KMS-11 (cell line): ENCODE data around the gene EVC2.

ENCODE experiments used
- H2AFZ ChIP-seq: fragments of 200-600 bp; sonication (generic); 2 replicates; pipeline ENCODE4 v1.6.1; 2016; ENCODE audit warnings: antibody characterized with exemption, mixed run types, low read depth
- H3K27ac ChIP-seq: fragments of 200-600 bp; sonication (generic); 2 replicates; pipeline ENCODE4 v1.6.1; 2016; ENCODE audit warnings: mild to moderate bottlenecking, mixed run types
- H3K27me3 ChIP-seq: fragments of 200-600 bp; sonication (generic); 2 replicates; pipeline ENCODE4 v1.6.1; 2017; ENCODE audit warnings: mild to moderate bottlenecking, low read depth, mixed run types, moderate library complexity; ENCODE audit not compliant: insufficient read depth
- H3K36me3 ChIP-seq: fragments of 200-600 bp; sonication (generic); 2 replicates; pipeline ENCODE4 v1.6.1; 2017; ENCODE audit warnings: mild to moderate bottlenecking, mixed run types; ENCODE audit not compliant: insufficient read depth
- H3K4me1 ChIP-seq: fragments of 200-600 bp; sonication (generic); 2 replicates; pipeline ENCODE4 v1.6.1; 2016; ENCODE audit warnings: mild to moderate bottlenecking, low read depth, mixed run types; ENCODE audit not compliant: poor library complexity, severe bottlenecking
- H3K4me2 ChIP-seq: fragments of 200-600 bp; sonication (generic); 2 replicates; pipeline ENCODE4 v1.7.0; 2016; ENCODE audit warnings: mild to moderate bottlenecking, mixed run types
- H3K4me3 ChIP-seq: fragments of 200-600 bp; sonication (generic); IDR thresholded peaks from 2 replicates; pipeline ENCODE4 v1.6.1; 2017; ENCODE audit warnings: low read depth, low read length, mixed read lengths; ENCODE audit not compliant: insufficient read depth
- H3K79me2 ChIP-seq: fragments of 200-600 bp; sonication (generic); 2 replicates; pipeline ENCODE4 v1.6.1; 2016; ENCODE audit warnings: low read depth, mixed run types; ENCODE audit not compliant: insufficient read depth
- H3K9ac ChIP-seq: fragments of 200-600 bp; sonication (generic); 2 replicates; pipeline ENCODE4 v1.6.1; 2016; ENCODE audit warnings: mild to moderate bottlenecking, mixed run types
- H4K20me1 ChIP-seq: fragments of 200-600 bp; sonication (generic); 2 replicates; pipeline ENCODE4 v1.6.1; 2016; ENCODE audit warnings: mild to moderate bottlenecking, mixed run types; ENCODE audit not compliant: insufficient read depth
- CTCF ChIP-seq: fragments of 200-600 bp; sonication (generic); conservative IDR thresholded peaks from 2 replicates; pipeline ENCODE4 v1.6.1; 2017; ENCODE audit warnings: low read depth, mild to moderate bottlenecking, antibody characterized with exemption, low read length, moderate library complexity, mixed read lengths

Gene EVC2

GRCh38 chr4:5647351-5647750 is 61.0 kb downstream of the EVC2 start:
- Histone ChIP-seq H3K36me3 (no peaks in the 10 kb centered on the region), H3K79me2 (no peaks in the 10 kb centered on the region), H3K9ac (no peak overlapping the region), H3K4me3 (no peak overlapping the region), H2AFZ (no peak overlapping the region), H4K20me1 (no peaks in the 10 kb centered on the region), H3K4me2 (no peak overlapping the region), H3K27ac (no peak overlapping the region), H3K4me1 (no peaks in the 10 kb centered on the region), H3K27me3 (no peaks in the 10 kb centered on the region)
- TF ChIP-seq CTCF: no peak

GRCh38 chr4:5640096-5640495 is 68.3 kb downstream of the EVC2 start:
- Histone ChIP-seq H3K79me2 (no peaks in the 10 kb centered on the region), H3K27me3 (no peaks in the 10 kb centered on the region), H2AFZ (no peak overlapping the region), H3K4me3 (no peak overlapping the region), H3K9ac (no peak overlapping the region), H3K36me3 (no peaks in the 10 kb centered on the region), H3K4me2 (no peak overlapping the region), H3K4me1 (no peaks in the 10 kb centered on the region), H4K20me1 (no peaks in the 10 kb centered on the region), H3K27ac (no peak overlapping the region)
- TF ChIP-seq CTCF: no peak

GRCh38 chr4:5639556-5639955 is 68.8 kb downstream of the EVC2 start:
- Histone ChIP-seq H3K79me2 (no peaks in the 10 kb centered on the region), H3K4me2 (no peak overlapping the region), H4K20me1 (no peaks in the 10 kb centered on the region), H2AFZ (no peak overlapping the region), H3K36me3 (no peaks in the 10 kb centered on the region), H3K4me3 (no peak overlapping the region), H3K27me3 (no peaks in the 10 kb centered on the region), H3K4me1 (no peaks in the 10 kb centered on the region), H3K9ac (no peak overlapping the region), H3K27ac (no peak overlapping the region)
- no peak for TF ChIP-seq CTCF

GRCh38 chr4:5638976-5639375 is 69.4 kb downstream of the EVC2 start:
- H3K27ac ChIP-seq: no peak overlapping the region
- H2AFZ ChIP-seq: no peak overlapping the region
- TF ChIP-seq CTCF: no peak
- no peaks in the 10 kb centered on the region for H3K27me3 ChIP-seq
- no peaks in the 10 kb centered on the region for H3K36me3 ChIP-seq
- no peak overlapping the region for H3K4me2 ChIP-seq
- H3K4me1 ChIP-seq: no peaks in the 10 kb centered on the region
- no peaks in the 10 kb centered on the region for H3K79me2 ChIP-seq
- H3K9ac ChIP-seq: no peak overlapping the region
- H3K4me3 ChIP-seq: no peak overlapping the region
- no peaks in the 10 kb centered on the region for H4K20me1 ChIP-seq

GRCh38 chr4:5638316-5638715 is 70.0 kb downstream of the EVC2 start:
- no peaks in the 10 kb centered on the region for H3K27me3 ChIP-seq
- no peaks in the 10 kb centered on the region for H3K79me2 ChIP-seq
- no peaks in the 10 kb centered on the region for H3K36me3 ChIP-seq
- no peak for TF ChIP-seq CTCF
- no peak overlapping the region for H3K4me2 ChIP-seq
- no peak overlapping the region for H3K4me3 ChIP-seq
- H3K27ac ChIP-seq: no peak overlapping the region
- H3K9ac ChIP-seq: no peak overlapping the region
- no peak overlapping the region for H2AFZ ChIP-seq
- no peaks in the 10 kb centered on the region for H3K4me1 ChIP-seq
- H4K20me1 ChIP-seq: no peaks in the 10 kb centered on the region
